ENCODE measurements around the gene PRKAR1B.

DNA sequence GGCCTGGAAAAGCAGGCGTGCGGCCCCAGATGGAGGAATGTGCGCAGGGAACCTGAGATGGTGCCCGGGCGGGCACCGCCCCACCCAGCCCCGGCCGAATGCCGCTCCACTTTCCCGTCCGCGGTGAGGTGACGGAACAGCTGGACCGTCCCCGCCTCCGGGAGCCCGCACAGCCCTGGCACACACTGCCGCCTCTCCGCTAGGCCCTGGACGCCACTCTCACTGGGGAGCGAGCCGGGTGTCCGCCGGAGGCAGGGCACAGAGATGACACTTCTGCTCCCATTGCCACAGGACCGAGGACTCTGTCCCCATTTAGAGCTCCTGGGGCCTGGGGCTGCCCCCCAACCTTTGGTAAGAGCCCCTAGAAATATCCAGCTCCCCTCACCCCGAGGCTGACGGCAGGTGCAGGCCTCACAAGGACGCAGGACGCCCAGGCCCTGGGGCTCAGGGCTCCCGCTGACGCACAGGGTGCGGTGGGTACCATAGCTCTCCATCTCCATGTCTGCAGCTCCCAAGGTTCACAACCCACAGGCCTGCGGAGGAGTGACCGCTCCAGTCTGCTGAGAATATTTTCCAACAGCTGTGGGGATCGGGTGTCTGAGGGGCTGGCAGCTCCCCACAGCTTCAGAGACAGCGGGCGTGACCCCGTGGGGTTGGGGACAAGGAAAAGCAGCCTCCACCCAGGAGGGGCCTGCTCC is 155.2 kb downstream of the PRKAR1B start:
- TF ChIP-seq, protein P1, sequence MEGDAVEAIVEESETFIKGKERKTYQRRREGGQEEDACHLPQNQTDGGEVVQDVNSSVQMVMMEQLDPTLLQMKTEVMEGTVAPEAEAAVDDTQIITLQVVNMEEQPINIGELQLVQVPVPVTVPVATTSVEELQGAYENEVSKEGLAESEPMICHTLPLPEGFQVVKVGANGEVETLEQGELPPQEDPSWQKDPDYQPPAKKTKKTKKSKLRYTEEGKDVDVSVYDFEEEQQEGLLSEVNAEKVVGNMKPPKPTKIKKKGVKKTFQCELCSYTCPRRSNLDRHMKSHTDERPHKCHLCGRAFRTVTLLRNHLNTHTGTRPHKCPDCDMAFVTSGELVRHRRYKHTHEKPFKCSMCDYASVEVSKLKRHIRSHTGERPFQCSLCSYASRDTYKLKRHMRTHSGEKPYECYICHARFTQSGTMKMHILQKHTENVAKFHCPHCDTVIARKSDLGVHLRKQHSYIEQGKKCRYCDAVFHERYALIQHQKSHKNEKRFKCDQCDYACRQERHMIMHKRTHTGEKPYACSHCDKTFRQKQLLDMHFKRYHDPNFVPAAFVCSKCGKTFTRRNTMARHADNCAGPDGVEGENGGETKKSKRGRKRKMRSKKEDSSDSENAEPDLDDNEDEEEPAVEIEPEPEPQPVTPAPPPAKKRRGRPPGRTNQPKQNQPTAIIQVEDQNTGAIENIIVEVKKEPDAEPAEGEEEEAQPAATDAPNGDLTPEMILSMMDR (conservative IDR thresholded peaks at IDR 0.05), result no peak
- TF ChIP-seq ZFX (IDR thresholded peaks at IDR 0.05), result no peak

Measured in C4-2B (cell line).